KBM-7 (cell line): Measurements from ENCODE around the gene FYB2.

Experiments
- DNase-seq: peaks from one replicate; pipeline ENCODE4 v3.0.0-alpha.2; 2015
- in situ Hi-C: fragments of 300-500 bp; cut with MboI; formaldehyde crosslinking; loops from 2 replicates; pipeline ENCODE4 v1.14.3; 2020; ENCODE audit warnings: low sequenced_read_pairs, low pct_unique_long_range_greater_than_20kb, mixed read lengths

Gene FYB2, protein sequence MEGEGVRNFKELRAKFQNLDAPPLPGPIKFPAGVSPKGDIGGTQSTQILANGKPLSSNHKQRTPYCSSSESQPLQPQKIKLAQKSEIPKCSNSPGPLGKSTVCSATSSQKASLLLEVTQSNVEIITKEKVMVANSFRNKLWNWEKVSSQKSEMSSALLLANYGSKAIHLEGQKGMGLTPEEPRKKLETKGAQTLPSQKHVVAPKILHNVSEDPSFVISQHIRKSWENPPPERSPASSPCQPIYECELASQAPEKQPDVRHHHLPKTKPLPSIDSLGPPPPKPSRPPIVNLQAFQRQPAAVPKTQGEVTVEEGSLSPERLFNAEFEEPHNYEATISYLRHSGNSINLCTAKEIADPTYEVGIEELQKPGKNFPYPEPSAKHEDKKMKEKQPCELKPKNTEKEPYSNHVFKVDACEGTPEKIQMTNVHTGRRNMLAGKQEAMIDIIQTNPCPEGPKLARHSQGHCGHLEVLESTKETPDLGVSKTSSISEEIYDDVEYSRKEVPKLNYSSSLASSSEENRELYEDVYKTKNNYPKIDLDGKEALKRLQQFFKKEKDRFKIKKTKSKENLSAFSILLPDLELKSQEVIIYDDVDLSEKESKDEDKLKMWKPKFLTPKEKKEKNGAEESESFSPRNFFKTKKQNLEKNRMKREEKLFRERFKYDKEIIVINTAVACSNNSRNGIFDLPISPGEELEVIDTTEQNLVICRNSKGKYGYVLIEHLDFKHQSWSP

DNA sequence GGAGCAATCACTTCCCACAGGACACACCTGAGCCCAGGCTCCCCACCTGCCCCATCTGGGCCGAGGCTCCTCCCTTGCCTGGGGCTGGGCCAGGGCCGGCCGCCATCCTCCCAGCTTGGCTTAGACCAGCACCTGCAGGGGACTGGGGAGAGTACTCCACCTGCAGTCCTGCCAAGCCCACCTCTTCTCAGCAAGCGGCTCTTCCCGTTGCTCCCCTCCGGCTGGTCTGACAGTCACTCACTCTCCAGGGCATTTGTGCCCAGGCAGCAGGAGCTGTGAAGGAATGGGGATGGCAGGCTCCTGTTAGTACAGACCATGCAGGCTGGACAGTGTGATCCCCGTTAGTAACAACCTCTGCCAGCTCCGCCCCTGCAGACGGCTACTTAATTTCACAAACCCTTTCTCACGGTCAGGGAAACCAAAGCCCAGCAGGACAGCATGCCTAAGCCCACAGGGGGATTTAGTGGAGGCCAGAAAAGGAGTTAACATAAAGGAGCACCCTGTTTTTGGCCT, at the start of gene FYB2:
Gene FYB2 (minus strand): TSS at position 18 of the 513 bp plus-strand sequence. CDS start 114 bp downstream, outside the sequence.
- DNase-seq: no peak
- in situ Hi-C loops: no loop called here

DNA sequence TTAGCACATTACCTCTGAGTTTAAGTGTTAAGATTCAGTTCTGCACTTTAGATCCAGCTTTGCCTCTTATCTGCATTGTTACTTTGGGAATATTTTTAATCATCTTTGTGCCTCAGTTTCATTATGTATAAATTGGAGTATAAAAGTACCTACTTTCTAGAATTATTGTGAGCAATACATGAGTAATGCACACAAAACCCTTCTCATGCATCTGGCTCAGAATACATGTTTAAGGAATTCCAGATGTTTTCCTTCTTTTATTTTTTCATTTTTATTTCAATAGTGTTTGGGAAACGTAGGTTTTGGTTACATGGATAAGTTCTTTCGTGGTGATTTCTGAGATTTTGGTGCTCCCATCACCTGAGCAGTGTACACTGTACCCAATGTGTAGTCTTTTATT, 49.6 kb upstream of the FYB2 start:
- DNase-seq: no peak
- in situ Hi-C loops: no loop called here

DNA sequence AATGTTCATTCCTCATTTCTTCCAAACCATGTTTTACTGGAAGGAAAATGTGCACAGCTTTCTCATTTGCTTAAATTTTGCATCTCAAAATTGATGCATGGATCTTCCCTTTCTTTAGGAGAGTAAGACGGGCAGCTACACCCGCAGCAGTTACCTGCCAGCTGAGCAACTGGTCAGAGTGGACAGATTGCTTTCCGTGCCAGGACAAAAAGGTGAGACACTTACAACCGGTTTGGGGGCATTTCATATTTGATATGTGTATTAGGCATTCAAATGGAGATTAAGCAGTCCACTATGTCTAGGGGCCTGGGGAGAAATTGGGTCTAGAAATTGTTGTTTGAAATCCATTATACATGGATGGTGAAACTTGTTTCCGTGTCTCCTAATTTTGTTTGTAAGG, 48.3 kb upstream of the FYB2 start:
- in situ Hi-C loops: no loop called here
- no peak for DNase-seq

DNA sequence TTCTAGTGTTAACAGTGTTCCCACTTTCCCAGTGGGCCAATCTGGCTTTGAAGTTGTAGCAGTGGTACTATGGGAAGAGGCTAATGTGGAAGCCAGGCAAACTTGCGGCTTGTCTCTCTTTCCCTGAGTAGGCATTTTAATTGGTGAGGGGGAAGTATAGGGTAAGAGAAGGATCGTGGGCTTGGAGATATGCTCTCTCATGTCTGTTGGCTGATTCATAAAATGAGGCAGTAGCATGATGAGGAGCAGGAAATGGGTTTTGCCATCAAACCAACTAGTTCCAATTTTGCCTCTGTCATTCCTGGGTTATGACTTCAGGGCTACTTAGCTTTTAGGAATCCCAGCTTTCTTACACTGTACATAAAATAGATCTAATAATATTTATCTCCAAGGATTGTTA, 47.5 kb upstream of the FYB2 start:
- no peak for DNase-seq
- in situ Hi-C loops: no loop called here

DNA sequence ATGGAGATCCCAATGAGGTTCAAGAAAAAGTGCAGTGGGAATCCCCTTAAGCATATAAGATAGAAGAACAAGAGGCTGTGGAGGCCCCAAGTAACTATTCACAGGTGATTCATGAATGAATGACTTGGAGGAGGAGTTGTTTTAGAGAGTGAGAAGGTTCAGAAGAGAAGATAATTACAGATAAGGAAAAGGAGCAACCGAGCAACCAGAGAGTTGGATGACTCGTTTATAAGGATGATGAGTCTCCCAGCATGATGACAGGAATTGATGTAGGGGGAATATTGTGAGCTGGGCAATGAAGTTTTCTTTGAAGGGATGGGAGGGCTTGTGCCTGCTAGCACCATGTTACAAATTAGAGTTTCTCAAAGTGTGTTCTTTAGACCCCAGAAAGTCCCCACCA, 45.2 kb upstream of the FYB2 start:
- DNase-seq: no peak
- in situ Hi-C loops: no loop called here

DNA sequence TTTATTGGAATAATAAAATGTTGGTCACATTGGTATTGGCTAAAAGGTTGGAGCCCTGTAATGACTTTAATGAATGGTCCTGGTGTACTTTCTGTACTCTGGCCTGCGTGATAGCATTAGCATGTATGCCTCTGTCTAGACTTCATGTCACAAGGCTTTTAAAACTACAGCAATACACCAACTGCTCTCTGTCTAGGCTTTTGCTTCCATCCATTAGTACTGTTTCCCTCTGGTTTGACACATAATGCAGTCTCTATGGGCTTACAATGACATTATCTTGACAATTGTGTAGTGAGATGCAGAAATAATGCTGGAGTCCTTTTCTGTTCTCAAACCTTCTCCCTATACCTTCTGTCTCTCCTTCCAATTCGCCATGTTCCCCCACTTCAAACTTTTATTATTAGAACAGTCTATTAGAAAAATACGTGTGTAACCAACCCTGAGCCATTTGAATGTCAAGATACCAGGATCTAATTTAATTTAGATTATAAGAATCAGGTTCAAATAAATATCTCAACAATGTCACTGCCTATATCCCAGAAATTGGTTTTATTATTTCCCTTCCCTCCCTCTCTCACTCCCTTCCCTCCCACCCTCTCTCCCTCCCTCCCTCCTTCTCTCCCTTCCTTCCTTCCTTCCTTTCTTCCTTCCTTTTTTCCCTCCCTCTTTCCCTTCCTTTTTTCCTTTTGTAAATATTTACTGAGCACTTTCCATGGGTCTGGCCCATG, 44.2 kb upstream of the FYB2 start:
- DNase-seq: no peak

DNA sequence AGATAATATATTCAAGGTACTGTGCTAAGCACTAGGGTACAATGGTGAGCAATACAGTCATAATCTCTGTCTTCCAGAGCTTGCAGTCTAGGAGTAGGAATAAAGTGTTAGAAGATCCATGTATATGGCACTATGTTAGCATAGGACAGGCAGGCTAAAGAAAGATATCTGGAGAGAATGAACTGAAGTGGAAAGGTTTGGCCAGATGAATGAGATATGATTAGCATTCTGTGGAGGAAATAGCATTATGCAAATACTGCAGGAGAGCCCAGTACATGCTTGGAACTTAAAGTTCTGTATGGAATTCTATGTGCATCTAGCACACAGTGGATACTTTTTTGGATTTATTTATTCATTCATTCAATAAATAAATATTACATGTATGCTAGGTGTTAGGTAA, 40.1 kb upstream of the FYB2 start:
- DNase-seq: no peak
- in situ Hi-C loops: no loop called here

More for the DNA sequence above, 44.2 kb upstream of the FYB2 start:
- in situ Hi-C loops: no loop called here

DNA sequence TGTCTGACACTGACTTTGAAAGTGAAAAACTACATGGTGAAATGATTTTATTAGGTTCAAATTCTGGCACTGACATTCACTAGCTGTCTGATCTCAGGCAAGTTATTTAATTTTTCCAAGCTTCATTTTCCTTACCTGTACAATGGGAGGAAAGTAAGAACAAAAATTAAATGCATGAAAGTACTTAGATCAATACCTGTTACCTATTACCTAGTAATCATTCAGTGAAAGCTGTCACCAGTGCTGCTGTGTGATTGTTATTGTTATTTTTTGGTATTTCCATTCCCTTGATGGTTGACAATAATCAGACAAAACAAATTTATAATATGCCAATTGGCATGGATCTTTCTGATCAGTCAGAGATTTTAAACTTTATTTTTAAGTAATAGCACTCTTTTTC, 37.0 kb upstream of the FYB2 start:
- in situ Hi-C loops: no loop called here
- no peak for DNase-seq

DNA sequence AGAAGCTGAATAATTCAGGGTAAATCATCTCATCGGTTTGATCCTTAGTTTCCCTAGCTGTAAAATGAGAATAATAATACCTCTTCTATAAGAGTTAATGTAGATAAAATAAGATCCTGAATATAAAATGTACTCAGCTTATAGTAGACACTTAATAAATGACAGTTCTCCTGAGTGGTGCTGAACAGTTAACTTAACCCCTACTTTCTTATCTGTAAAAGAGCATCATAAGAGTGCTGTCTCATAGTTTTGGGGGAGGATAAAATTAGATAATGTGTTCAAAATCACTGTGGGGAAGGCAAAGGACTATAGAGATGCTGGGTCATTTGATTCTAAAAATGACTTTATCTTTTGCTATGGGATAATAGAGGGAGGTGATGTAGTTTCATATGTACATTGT, 36.0 kb upstream of the FYB2 start:
- DNase-seq: no peak
- in situ Hi-C loops: no loop called here

DNA sequence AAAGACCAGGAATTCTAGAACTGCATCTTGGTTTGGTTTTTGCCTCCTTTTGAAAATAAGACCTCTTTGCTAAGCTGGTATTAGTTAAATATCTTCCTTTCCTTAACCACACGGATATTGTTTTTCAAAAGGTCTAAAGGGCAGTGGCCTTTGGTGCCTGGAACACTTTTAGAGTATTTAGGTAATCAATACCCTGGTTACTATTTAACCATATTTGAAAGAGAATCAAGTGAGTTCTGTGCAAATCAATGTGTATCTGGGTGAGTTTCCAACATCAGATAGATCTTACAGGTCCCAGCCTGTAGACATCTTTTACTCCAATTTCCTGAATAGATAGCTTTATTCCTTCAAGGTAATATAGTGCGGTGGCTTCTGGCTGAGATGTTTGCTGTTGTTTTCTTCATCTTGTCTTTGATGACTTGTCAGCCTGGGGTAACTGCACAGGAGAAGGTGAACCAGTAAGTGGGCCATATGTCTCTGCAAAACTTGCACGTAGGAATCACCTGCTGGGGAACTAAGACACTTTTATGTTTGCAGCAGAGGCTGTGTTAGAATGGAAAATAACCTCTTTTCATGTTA, 35.4 kb upstream of the FYB2 start, which contains the start of gene C8A:
Gene C8A (plus strand): TSS at position 277 of the 579 bp plus-strand sequence. CDS start 105 bp downstream, at position 382.
- in situ Hi-C loops: no loop called here
- no peak for DNase-seq

DNA sequence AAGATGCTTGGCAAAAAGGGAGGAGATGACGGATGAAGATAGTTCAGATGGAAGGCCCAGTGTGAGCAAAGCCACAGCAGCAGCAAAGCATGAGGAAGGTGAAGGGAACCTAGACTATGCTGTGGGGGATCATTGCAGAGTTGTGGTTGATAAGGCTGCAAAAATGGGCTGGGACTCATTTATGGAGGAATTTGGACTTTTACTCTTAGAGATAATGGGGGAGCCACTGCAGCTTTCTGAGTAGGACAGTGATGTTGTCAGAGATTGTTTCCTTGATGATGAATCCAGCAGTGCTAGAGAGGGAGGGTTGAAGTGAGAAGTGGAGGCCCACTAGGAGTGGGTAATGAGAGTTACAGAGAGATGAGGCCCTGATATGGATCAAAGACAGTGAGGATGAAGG, 33.3 kb upstream of the FYB2 start:
- no peak for DNase-seq
- in situ Hi-C loops: no loop called here

DNA sequence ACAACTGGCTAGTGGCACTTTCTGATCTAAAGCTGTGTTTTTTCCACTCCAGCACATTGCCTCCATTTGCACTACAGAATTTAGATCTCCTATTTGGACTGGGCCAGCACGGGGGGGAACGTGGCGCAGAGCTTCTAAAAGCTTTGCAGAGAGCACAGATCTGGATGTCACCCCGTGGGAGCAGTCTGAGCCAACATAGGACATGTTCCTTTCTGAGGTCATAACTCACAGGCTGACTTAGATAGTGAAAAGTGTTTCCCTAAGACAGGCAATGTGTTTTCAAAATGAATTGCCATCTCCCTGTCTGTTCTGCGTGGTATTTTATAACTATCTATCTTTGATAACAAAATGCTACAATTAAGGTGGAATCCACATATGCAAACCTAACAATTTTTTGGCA, 31.7 kb upstream of the FYB2 start:
- in situ Hi-C loops: no loop called here
- no peak for DNase-seq

DNA sequence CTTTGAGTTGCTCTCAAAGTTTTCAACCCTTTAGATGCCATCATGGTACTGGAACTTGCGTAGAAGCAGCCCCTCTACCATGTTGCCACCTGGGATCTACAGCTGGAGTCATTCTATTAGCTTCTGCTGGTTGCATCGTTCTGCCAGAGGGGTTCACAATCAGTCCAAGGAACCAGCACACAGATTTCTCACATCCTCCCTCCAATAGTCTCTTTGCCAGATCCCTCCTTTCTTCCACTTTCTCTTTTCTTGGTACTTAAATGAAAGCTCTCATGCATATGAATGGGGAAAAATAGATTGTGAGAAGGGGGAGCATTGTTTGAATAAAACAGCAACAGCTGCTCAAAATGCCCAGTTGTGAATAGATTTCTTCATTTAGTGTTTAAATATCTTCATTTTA, 31.2 kb upstream of the FYB2 start:
- no peak for DNase-seq
- in situ Hi-C loops: no loop called here

DNA sequence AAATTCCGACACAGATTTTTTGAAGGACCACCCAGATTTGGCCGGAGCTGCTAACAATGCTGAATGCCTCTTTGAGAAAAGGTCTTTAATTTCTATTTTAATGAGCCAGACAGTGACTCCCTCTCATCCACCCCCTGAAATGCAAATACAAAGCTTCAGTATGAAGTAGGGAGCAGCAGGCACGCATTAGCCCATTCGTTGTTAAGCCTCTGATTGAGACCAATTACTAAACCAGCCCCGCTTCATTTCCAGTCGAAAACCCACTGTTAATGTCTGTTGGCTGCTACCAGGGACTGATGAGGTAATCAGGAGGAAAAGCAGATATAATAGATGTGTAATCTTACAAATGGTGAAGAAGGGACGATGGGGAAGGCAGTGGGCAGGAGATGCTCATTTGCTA, 30.5 kb upstream of the FYB2 start:
- no peak for DNase-seq
- in situ Hi-C loops: no loop called here

DNA sequence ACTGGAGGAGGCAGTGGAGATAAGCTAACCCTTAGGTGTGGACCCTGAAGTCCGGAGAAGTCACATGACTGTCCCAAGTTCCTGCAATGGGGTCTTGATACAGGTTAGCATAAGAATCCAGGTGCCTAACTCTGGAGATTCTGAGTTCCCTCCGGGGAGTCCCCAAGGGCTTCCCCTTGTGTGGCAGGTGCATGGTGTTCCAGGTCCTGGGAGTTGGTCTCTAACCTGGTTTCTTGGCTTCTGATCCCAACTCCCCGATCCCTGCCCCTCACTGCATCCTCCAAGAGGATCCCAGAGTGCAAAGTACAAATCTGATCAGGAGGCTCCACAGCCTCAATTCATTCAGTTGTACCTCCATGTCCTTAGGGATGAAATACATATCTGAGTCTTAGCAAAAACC, 26.1 kb upstream of the FYB2 start:
- DNase-seq: no peak
- in situ Hi-C loops: no loop called here

DNA sequence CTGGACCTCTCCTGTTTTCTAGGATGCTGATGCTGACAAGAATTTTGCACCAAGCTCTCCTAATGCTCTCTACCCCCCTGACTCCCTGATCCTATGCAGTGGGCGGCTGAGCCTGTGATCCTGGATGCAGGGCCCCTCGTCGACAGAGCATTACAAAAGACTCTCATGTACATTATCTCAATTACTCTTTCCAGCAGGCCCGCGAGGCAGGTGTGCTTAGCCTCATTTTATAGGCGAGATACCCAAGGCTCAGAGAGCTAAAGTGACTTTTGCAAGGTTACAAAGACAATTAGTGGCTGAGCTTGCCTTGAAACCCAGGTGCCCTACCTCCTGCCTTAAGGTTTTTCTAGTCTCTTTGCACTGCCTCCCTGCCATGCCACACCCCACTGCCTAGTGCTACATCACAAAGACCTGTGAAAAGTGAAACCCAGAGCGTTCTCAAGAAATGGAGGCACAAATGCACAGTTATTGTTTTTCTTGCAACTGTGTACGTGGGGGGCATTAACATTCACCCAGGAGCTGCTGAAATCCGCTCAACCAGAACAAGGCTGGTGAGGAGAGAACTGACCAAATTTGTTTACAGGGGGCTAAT, 25.4 kb upstream of the FYB2 start:
- no peak for DNase-seq
- in situ Hi-C loops: no loop called here

DNA sequence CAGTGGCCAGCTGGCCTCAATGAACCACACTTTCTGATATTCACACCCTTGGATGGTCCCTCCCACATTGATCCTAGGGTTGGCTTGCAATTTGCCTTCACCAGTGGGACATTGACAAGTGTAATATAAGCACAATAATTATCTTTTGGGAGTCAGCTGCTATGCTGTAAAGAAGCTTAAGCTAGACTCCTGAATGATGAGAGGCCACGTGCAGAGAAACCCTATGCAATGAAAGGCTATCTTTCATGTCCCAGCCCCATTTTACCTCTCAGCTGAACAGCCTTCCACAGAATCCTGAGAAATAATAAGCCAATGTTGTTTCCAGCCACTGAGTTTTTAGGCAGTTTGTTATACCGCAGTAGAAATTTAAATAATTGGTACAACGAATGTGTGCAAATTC, 24.3 kb upstream of the FYB2 start:
- no peak for DNase-seq
- in situ Hi-C loops: no loop called here

DNA sequence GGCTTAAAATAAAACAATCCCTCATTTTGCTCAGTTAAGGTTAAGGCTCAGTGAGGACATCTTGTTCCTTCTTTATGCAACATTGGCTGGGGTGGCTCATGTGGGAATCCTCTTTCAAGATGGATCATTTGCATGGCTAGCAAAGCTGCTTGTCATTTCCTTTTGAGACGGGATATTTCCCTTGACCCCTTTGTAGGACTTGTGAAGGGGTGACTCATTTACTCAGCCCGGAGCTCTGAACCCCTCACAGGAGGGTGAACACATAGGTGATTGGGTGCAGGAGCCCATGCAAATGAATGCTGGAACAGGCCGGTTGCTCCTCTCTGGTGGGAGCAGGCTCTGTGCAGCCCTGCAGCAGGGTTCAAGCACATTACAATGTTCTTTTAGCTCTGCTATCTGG, 19.6 kb upstream of the FYB2 start:
- in situ Hi-C loops: no loop called here
- DNase-seq: no peak

DNA sequence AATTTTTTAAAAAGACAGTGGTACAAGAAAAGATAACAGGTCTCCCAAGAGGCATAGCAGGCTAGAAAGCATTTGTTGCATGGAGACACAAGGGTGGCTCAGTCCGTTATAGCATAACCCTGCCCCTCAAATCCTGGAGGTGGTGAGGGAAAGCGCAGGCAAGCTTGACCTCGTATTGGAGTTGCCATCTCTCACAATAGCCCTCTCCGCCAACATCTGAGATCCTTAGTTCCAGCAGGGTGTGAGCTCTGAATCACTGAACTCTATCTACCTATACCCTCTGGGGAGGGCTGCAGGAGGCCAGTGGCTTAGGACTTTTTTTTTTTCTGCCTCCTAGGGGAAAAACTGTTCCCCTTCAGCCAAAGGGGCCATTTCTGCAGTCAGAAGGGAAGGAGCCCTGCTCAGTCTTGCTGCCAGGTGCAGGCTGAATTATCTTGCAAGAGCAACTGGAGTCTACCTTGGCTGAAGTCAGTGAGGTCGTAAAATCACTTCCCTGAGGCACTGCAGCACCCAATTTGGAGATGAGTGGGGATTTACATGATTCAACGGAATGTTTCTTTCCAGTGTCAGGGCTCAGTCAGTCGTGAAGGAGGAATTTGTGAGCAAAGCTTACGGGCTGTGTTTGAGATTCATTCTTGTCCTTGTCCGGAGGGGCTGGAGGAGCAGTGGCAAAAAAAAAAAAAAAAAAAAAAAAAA, 18.2 kb upstream of the FYB2 start:
- no peak for DNase-seq
- in situ Hi-C loops: no loop called here
